ENCODE results near the gene TAF13.
"Not testable (repeated sequence)": the region's sequence is repeated elsewhere in the genome, so short reads cannot be mapped to it uniquely, and the experiment has no call there.

The TAF13 gene

GRCh38 chr1:109091078-109091838, 15.5 kb upstream of the TAF13 start:
- no peak for DNase-seq

- DNase-seq = peak; percentile 89
Observed at GRCh38 chr1:109090196-109091077, 14.6 kb upstream of the TAF13 start, which contains the start of gene TMEM167B. Gene TMEM167B (plus strand): TSS chr1:109090764. CDS start chr1:109090873, 109 bp downstream.

GRCh38 chr1:109089242-109090015, 13.6 kb upstream of the TAF13 start:
- DNase-seq = peak; percentile 28

GRCh38 chr1:109084563-109085517, 9.0 kb upstream of the TAF13 start:
- no peak for DNase-seq

GRCh38 chr1:109083923-109084322, 8.1 kb upstream of the TAF13 start:
- no peak for DNase-seq

GRCh38 chr1:109083501-109083900, 7.7 kb upstream of the TAF13 start:
- DNase-seq = no peak

- DNase-seq = no peak
Observed at GRCh38 chr1:109080441-109081082, 4.8 kb upstream of the TAF13 start.

GRCh38 chr1:109079240-109079622, 3.4 kb upstream of the TAF13 start:
- no peak for DNase-seq

GRCh38 chr1:109078317-109078716, 2.5 kb upstream of the TAF13 start:
- no peak for DNase-seq

GRCh38 chr1:109069294-109069693, 6.5 kb downstream of the TAF13 start:
- no peak for DNase-seq

GRCh38 chr1:109067883-109068282, 7.9 kb downstream of the TAF13 start:
- DNase-seq = no peak

- no peak for DNase-seq
Observed at GRCh38 chr1:109065137-109065536, 10.7 kb downstream of the TAF13 start.

- DNase-seq = no peak
Observed at GRCh38 chr1:109061183-109061582, 14.6 kb downstream of the TAF13 start.

GRCh38 chr1:109060707-109061106, 15.1 kb downstream of the TAF13 start:
- DNase-seq = no peak

- DNase-seq = no peak
Observed at GRCh38 chr1:109059026-109059425, 16.8 kb downstream of the TAF13 start.

GRCh38 chr1:109056064-109056463, 19.7 kb downstream of the TAF13 start:
- no peak for DNase-seq

GRCh38 chr1:109052145-109052544, 23.7 kb downstream of the TAF13 start:
- DNase-seq = not testable (repeated sequence)

GRCh38 chr1:109050228-109050995, 25.4 kb downstream of the TAF13 start:
- no peak for DNase-seq

GRCh38 chr1:109048335-109048734, 27.5 kb downstream of the TAF13 start:
- no peak for DNase-seq

- DNase-seq = no peak
Observed at GRCh38 chr1:109047339-109047738, 28.5 kb downstream of the TAF13 start.

GRCh38 chr1:109046671-109047070, 29.1 kb downstream of the TAF13 start:
- DNase-seq = no peak
